ENCODE results near the gene SIAH2.

SIAH2 gene

DNA sequence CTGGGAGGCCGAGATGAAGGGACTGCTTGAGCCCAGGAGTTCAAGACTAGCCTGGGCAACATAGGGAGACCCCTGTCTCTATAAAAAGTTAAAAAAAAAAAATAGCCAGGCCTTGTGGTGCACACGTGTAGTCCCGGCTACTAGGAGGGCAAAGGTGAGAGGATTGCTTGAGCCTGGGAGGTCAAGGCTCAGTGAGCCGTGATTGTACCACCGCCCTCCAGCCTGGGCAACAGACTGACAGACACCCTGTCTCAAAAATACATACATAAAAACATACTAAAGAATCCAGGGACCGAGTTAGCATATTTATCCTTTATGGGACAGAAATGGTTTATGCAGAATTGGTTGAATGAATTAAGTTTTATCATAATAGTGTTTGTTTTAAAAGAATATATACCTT lies 13.7 kb downstream of the SIAH2 start:
- DNase-seq (ENCODE audit: low read depth in 2 of 2), result no peak

DNA sequence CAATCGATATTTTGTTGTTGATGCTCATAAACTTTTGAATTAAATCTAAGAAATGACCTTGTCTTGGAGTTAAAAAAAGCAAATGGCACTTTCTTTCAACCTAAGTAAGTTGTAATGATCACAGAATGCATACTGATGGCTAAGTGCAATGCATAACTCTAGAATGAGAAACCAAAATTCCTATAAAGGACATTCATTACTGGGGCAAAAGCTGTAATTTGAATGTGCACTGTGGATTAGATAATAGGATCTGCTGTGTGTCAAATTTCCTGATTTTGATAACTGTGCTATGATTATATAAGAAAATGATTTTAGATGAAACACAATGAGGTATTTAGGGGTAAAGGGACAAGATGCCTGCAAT lies 14.3 kb downstream of the SIAH2 start:
- no peak for DNase-seq (ENCODE audit: low read depth in 2 of 2)

DNA sequence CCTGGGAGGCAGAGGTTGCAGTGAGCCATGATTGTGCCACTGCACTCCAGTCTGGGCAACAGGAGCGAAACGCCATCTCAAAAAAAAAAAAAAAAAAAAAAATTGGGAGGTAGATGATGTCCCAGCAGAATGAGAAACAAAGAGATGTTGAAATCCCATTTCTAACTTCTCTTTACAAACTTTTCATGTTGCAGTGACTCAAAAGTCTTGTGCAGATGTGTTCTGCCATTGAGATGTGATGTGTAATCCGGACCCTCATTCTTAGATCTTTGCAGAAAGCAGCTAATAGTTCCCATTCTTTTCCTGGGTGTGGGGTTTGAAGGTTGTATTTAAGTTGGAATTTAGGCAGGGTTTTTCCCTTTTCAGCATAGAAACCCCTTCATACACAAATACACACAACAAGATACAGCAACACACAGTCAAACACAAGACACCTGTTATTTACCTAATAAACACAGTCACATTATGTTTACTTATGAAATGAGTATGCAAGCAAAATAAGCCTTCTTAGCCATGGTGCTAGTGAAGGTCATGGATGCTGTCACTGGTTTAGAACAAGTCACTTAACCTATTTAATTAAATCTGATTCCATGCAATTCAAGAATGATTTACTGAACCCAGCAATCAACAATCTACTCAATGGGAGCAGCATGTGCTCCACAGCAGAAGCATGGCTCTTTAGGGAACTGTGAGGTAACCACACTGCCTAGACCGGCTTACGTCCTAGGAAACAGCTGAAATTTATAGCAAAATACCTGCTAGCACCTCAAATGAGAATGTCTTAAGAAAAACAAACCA lies 14.9 kb downstream of the SIAH2 start:
- DNase-seq (ENCODE audit: low read depth in 2 of 2), result no peak

DNA sequence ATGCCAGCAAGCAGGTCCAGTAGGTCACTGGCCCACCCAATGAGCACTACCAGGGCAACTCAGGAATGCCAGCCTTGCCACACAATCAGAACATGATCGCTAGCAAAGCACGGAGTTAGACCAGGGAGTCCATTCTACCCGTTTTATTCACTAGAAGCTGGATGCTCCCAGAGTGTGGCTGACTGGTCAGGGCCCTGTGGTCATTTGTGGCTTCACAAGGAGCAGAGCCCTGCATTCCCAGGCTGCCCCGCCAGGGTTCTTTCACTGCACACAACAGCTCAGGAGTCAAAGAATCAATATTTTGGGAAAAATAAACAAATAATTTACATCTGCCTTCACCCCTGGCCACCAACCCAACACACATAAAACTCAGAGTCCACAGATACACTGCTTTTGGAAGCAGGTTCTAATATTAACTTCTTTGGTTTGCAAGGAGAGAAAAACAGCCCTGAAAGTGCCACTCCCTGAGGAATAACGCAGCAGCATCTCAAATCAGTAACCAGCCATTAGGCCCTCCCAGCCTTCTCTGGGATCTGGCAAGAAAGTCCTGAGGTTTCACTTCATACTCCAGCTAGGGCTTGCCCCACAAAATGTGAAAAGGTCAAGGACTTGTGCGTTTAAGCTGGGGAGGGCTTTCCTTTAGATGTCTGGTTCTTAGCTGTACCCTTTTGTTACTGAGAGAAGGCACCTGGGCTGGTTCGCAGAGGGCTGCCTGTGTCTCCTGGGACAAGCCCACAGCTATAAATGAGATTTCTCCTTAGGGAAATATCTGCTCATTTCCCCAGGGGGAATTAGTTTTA lies 16.0 kb downstream of the SIAH2 start:
- DNase-seq (ENCODE audit: low read depth in 2 of 2), result no peak

DNA sequence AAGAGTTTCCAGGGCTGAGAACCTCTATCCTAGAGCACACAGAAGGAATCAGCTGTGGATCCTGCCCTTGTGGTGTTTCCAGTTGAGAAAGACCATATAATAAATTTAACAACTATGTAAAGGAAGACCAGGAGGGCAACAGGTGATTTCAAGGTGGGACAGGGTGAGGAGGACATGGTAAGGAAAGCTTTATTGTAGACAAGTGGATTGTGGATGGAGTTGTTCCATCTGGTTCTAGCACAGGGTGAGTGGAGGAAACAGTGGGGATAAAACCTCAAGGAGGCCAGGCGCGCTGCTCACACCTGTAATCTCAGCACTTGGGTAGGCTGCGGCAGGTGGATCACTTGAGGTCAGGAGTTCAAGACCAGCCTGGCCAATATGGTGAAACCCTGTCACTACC lies 17.1 kb downstream of the SIAH2 start:
- no peak for DNase-seq (ENCODE audit: low read depth in 2 of 2)

DNA sequence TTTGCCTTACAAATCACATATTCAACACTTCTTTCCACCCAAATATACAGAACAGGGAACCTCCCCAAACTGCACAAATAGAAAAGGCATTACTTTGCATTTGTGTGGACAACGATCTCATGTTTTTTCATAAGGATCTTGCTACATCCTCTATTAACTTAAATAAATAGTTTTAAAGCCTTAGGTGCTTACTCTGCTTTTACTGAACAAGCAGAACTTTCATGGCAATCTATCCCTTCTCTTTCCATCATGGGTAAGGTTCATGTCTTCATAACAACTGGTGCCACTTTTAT lies 18.1 kb downstream of the SIAH2 start:
- DNase-seq (ENCODE audit: low read depth in 2 of 2), result no peak

DNA sequence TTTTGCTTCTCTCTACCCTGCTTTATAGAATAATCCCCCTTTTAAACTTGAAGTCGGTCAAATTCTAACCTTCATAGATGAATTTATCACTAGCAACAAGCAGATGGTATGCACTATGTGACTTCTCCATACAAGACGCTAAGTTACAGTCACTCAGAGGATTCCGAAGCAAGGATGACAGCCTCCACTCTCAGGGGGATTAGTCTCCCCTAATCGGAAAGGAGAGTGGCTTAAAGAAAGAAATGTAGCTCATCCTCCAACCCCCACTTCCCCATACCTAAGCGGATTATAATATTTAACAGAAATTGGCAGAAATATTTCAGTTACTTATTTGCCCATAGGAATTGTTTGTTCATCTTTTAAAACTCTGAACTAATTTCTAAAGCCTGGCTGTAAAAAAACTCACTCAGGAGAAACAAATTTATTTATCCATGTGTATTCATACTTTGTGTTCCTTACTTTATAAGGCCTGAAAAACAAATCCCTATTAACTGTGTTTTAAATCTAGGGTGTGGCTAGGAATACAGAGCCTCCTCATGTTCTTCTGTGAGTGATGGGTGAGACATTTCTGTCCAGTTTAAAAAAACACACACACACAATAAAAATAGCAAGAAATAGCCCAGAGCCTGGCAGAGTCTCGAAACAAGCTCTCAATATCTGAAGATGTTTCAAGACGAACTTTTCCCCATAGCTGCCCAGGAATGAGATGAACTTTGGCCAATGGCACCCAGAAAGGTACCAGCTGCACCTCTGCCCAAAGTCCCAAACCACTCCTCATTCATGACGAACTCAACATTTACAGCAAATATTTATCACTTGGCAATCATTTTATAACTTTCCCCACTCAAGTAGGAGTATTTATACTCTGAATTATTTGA lies 18.7 kb downstream of the SIAH2 start:
- no peak for DNase-seq (ENCODE audit: low read depth in 2 of 2)

DNA sequence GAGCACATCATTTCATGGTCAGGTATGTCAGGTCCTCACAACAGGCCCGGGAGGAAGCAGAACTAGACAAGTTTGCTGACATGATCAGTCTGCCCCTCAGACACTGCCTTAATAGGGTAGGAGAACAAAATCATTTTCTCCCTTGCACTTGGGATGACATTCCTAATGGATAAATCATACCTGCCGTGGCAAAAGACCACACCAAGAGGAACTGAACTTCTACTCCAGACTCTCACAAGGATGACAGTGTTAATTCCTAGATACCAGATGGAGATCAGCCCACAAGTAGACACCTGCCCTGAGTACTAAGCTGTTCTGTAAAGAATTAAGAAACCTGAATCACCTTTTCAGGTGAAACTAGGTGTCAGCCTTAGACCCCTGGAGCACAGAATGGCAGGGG lies 19.5 kb downstream of the SIAH2 start:
- DNase-seq (ENCODE audit: low read depth in 2 of 2), result no peak

DNA sequence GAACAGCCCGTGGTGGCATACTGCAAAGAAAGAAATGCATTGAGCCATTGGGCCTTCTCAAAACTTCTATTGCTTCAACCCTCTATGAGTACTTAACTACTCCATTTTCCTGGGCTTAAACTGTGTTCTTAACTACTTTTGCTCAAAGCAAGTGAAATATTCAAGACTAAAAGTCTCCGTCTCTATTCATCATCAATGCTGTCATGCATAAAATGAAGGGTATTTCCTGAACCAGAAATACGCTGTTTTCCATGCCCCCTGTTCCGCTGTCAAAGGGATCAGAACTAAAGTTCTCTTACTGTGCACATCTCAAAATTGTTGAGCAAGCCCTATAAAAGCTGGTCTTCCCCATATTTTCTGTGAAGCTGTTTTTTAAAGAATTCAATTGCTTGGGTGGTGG lies 20.3 kb downstream of the SIAH2 start:
- no peak for DNase-seq (ENCODE audit: low read depth in 2 of 2)

DNA sequence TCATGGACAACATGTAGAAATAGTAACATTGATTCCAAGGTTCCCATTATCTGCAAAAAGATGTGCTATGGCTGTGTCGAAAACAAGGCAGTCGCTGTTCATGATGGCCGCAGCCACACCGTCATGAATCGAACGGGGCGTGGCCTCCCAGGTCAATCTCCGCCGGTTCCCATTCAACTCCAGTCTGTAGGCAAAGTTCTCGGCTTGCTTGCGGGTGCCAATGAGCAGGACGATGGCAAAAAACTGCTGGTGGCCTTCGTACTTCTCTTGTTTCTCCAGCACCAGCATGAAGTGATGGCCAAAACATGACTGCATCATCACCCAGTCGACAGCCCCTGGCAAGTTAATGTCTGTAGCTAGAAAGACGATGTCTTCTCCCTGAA lies 20.8 kb downstream of the SIAH2 start:
- DNase-seq (ENCODE audit: low read depth in 2 of 2), result no peak

DNA sequence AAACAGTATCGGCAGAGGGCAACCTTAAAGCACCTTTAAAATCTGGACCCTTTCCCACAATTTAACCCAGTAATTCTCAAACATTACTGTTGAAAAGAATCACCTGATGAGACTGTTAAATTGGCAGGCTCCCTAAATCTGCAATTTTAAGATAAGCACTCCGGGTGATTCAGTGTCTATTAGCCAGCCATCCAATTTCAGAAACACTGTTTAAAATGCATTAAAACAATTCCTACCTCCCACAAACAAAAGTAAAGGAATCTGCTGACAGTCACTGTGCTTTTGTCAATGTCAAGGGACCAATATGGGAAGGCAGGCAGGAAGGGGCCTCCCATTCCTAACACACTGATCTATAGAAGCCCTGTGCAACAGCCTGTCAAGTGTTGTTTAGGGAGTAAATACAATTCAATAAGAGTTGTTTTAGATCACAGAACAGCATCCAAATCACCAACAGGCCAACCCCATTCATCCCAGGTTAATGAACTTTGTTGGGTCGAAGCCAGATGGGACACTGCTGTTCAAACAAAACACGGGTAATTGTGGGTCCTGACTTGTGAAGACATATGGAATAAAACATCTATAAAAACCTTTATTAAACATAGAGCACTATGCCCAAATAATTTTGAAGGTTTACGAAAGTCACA lies 21.4 kb downstream of the SIAH2 start:
- DNase-seq (ENCODE audit: low read depth in 2 of 2), result no peak

DNA sequence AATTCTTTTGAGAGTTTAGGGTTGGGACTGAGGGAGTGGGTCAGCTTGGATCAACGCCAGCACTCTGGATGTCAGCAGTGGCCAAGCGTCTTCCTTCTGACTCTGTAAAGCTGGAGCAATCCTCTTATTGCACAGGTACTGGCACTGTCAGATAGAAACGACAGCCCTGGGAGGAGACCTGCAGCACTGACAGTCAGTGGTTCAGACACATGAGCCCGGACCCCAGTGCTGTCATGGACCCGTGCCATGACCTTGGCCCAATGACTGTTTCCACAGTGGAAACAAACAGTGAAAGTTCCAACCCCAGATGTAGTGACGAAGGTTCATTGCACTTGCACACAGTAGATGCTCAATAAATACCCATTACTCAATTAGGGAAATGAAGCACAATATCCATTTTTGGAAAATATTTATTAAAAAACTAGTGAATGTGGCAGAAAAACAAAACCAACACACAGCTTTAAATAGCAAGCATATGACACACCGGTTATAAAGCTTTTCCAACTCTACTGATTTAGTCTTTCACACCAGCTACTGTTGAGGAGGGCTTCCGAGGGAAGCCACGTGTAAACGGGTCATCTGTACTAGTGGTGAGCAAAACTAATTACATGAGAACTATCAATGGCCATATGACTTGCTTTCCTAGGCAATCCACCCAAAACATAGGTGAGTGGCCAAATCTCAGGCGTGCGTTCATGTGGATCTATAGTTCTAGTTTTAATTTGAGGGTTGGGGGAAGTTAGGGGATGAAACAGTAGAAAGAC lies 22.1 kb downstream of the SIAH2 start:
- DNase-seq (ENCODE audit: low read depth in 2 of 2), result no peak

DNA sequence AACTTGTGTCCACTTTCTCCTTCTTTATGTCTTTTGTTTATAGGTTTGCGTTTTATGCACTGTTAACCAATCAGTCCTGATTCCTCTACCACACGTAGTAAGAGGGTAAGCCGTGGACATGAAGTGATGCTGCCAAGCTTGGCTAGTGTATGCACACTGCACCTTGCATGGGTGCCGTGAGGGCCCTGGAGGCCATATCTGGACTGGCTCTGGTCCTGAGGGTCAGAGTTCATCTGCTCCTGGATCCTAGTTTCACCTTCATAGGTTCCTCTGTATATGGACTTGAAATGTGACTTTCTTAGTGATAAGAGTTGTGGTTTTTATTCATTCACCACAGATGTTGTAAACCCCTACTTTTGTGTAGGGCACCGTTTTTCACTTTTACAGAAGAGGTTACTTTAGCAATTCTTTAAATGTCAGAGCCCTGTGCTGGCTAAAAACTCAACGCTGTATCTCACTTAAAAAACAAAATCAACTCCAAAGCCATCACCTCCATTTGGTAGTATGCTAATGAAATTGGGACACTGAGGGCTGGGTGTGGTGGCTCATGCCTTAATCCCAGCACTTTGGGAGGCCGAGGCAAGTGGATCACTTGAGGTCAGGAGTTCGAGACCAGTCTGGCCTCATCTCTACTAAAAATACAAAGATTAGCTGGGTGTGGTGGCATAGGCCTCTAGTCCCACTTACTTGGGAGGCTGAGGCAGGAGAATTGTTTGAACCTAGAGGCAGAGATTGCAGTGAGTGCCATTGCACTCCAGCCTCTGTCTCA lies 22.9 kb downstream of the SIAH2 start:
- DNase-seq (ENCODE audit: low read depth in 2 of 2), result no peak

DNA sequence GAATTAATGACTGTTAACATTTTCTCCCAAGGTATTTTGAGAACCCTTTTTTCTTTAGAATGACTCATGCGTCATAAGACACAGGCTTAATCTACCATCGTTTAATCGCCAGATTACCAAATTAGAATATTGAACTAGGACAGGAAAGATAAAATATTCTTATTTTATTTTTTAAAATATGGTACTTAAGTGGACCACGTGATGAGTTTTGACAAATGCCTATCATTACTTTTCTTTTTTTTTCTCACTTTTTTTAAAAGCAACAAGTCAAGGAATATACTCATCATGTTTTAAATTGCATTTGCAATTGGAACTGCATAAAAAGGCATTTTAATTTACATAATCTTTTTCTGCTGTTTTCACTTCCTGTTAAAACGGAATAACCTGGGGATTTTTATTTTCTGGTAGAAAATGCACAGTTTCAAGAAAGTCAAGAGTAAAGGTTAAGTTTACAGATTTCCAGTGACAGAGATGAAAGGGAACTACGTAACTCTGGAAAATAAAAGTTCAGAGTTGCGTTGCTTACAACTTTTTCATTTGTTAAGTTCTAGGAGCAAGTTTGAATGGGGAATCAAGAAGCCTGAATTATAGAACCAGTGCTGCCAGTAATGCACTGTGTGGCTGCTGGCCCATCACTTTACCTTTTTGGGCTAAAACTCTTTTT lies 23.6 kb downstream of the SIAH2 start:
- no peak for DNase-seq (ENCODE audit: low read depth in 2 of 2)

DNA sequence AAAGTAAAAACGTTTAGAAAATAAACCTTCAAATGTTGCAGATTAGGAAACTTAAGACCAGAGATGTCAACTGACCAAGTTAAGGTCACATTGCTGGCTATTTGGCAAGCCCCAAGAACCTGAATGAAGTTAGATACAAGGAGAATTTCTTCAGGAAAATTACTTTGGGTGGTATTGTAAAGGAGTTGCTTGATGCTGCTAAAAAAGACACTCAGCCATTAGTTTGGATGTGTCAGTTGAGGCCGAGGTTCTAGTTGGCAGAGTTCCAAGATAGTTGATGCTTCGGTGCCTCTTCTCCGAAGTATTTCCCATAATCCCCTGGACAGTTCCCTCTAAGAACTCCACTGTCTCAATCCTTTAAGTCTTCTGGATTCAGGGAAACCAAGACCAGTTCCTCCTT lies 24.3 kb downstream of the SIAH2 start:
- DNase-seq (ENCODE audit: low read depth in 2 of 2), result no peak

DNA sequence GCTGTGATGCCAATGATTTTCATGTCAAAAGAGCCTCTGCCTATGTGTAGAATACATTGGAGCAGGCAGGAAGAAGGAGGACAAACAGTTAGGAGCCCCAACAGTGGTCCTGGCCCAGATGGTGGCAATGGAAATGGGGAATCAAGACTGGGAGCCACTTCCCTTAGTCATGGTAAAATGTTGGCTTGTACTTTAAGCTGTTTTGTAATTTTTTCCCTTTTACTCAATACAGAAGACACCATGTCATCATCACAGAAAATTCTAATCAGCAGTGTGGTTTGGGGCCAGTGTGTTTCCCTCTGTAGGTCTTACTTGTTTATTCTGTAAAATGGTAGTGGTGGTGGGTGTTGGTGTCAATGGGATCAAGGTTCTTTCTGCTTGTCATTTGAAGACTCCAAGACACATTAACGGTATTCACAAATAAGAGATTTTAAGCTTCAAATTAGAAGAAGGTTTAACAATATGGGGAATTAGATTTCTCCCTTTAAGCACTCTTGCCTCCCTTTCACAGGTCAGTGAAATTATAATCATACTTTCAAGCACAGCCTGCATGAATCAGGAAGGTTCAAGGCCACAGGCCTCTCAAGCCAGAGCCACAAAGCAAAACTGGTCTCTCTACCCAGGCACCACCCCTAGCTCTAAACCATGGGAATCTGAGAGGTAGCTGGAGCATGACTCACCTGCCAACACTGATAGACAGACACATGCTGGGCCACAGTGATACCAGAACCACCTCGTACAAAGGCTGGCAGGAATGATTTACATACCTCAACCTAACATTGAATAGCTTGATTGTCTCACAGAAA lies 24.9 kb downstream of the SIAH2 start:
- no peak for DNase-seq (ENCODE audit: low read depth in 2 of 2)

DNA sequence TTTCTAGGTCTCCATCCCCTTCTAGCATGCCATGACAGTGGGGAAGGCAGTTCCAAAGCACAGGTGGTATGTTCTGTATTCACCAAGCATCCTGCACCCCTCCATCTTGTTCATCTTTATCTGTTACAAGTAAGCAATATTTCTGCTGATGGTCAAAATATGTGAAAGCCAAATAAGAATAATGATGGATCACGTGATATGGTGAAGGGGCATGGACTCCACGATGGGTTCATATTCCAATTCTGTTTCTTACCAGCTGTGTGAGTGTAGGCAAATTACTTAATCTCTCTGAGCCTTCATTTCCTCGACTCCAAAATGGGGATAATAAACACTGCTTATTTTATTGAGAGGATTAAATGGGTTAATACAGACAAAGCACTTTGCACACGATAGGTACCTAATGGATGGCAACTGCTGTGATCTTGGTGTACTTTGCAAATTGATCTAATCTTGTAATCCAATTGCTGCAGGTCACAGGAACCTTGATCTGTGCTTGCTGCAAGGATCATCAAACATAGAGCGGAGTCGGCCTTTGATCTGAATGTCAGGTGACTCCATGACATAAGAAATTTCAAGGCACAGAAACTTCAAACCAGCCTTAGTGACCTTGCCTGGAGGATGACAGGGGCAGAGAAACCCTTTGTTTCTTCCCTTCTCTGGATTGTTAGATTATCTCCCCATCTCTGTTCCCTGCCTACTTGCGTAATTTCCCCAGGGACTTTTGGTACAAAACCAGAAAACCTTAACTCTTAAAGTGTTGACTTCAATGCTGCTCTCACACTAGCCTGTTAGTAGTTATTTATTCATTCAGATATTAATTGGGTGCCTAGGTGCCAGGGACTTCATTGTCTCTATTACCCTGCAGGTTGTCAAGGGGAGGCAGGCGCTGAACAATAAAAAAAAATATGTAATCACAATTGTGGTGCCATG lies 25.8 kb downstream of the SIAH2 start:
- DNase-seq (ENCODE audit: low read depth in 2 of 2), result no peak

DNA sequence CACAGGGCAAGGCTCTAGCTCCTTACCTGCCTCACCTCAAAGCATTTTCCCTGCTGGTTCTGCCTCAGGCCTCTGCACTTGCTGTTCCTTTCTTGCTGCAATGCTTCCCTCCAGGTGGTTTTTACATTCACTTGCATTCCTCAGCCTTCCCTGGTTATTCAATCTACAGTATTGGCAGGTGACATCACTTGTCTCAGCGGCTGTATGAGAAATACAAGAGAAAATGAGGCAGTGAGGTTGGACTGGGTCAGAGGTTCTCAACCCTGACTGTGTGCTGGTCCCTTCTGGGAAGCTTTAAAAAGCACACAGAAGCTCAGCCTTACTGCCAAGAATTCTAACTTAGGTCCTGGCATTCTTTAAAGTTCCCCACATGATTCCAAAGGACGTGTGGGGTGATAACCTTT lies 26.7 kb downstream of the SIAH2 start:
- no peak for DNase-seq (ENCODE audit: low read depth in 2 of 2)

Data from stimulated activated CD8-positive, alpha-beta memory T cell treated with anti-CD3 and anti-CD28 coated beads, Interleukin-7, amount 100 ng/mL, for 1 hour (primary cell).